ENCODE measurements around the gene HOGA1.

- TF ChIP-seq, protein P1, sequence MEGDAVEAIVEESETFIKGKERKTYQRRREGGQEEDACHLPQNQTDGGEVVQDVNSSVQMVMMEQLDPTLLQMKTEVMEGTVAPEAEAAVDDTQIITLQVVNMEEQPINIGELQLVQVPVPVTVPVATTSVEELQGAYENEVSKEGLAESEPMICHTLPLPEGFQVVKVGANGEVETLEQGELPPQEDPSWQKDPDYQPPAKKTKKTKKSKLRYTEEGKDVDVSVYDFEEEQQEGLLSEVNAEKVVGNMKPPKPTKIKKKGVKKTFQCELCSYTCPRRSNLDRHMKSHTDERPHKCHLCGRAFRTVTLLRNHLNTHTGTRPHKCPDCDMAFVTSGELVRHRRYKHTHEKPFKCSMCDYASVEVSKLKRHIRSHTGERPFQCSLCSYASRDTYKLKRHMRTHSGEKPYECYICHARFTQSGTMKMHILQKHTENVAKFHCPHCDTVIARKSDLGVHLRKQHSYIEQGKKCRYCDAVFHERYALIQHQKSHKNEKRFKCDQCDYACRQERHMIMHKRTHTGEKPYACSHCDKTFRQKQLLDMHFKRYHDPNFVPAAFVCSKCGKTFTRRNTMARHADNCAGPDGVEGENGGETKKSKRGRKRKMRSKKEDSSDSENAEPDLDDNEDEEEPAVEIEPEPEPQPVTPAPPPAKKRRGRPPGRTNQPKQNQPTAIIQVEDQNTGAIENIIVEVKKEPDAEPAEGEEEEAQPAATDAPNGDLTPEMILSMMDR (IDR thresholded peaks at IDR 0.05): no peak
- TF ChIP-seq POLR2AphosphoS5 (IDR thresholded peaks at IDR 0.05; ENCODE audit: insufficient read depth in 1 of 2, low read depth in 1 of 2) (no peak), POLR2A (IDR thresholded peaks at IDR 0.05) (no peak)
Measured at GRCh38 chr10:97547271-97547600, 37.0 kb upstream of the HOGA1 start.
